ENCODE results near the gene ZNF473. TPM values are rescaled to one million over a fixed set of nuclear protein-coding genes. Genes with fewer than 3 reads are reported as not detected.

Gene ZNF473
- total RNA-seq, 1 experiment from 2014 or later, result 11.7 TPM

DNA sequence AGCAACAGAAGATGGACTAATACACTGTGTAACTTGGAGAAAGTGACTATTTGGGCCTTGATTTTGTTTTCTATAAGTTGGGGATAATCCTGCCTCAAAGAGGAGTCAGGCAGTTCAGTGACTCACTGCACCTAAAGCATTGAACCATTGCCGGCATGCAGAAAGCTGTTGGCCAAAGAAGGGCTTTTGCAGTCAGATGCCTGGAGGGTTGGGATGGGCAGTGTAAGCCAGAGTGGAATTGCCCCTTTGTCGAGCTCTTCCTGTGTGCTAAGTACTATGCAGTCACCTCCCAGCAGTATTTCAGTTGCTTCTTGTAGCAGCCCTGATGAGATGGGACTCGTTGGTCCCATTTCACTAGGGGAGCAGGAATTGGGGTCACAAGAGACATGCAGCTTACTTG is 11.1 kb downstream of the ZNF473 start:
- H3K9me3 ChIP-seq (ENCODE audit: control insufficient read depth, insufficient read depth, low read depth, low read length), result peaks cover 12% of the 10 kb centered on the region; the same call in 1 of the 2 replicates
- DNase-seq (ENCODE audit: low read depth, low spot score) (no peak), ATAC-seq (no peak)
- TF ChIP-seq POLR2AphosphoS5 (IDR thresholded peaks at IDR 0.05; ENCODE audit: low read depth, low read length), result no peak
- TF ChIP-seq, protein P1, sequence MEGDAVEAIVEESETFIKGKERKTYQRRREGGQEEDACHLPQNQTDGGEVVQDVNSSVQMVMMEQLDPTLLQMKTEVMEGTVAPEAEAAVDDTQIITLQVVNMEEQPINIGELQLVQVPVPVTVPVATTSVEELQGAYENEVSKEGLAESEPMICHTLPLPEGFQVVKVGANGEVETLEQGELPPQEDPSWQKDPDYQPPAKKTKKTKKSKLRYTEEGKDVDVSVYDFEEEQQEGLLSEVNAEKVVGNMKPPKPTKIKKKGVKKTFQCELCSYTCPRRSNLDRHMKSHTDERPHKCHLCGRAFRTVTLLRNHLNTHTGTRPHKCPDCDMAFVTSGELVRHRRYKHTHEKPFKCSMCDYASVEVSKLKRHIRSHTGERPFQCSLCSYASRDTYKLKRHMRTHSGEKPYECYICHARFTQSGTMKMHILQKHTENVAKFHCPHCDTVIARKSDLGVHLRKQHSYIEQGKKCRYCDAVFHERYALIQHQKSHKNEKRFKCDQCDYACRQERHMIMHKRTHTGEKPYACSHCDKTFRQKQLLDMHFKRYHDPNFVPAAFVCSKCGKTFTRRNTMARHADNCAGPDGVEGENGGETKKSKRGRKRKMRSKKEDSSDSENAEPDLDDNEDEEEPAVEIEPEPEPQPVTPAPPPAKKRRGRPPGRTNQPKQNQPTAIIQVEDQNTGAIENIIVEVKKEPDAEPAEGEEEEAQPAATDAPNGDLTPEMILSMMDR (IDR thresholded peaks at IDR 0.05), result no peak
- TF ChIP-seq TCF7L2 (IDR thresholded peaks at IDR 0.05; ENCODE audit: low read depth, low read length), result no peak
- TF ChIP-seq SIN3A (IDR thresholded peaks at IDR 0.05; ENCODE audit: borderline replicate concordance, insufficient read depth, low read depth, low read length), result no peak
- TF ChIP-seq, protein P2, sequence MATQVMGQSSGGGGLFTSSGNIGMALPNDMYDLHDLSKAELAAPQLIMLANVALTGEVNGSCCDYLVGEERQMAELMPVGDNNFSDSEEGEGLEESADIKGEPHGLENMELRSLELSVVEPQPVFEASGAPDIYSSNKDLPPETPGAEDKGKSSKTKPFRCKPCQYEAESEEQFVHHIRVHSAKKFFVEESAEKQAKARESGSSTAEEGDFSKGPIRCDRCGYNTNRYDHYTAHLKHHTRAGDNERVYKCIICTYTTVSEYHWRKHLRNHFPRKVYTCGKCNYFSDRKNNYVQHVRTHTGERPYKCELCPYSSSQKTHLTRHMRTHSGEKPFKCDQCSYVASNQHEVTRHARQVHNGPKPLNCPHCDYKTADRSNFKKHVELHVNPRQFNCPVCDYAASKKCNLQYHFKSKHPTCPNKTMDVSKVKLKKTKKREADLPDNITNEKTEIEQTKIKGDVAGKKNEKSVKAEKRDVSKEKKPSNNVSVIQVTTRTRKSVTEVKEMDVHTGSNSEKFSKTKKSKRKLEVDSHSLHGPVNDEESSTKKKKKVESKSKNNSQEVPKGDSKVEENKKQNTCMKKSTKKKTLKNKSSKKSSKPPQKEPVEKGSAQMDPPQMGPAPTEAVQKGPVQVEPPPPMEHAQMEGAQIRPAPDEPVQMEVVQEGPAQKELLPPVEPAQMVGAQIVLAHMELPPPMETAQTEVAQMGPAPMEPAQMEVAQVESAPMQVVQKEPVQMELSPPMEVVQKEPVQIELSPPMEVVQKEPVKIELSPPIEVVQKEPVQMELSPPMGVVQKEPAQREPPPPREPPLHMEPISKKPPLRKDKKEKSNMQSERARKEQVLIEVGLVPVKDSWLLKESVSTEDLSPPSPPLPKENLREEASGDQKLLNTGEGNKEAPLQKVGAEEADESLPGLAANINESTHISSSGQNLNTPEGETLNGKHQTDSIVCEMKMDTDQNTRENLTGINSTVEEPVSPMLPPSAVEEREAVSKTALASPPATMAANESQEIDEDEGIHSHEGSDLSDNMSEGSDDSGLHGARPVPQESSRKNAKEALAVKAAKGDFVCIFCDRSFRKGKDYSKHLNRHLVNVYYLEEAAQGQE (IDR thresholded peaks at IDR 0.05; ENCODE audit: insufficient read depth in 1 of 2, low read depth in 2 of 2, low read length in 1 of 2), result no peak
- no peak overlapping the region for H3K4me3 ChIP-seq (ENCODE audit: low read depth in 2 of 2, low read length in 2 of 2)
- CTCF ChIA-PET, result no interaction called here
- H3K27ac ChIP-seq (ENCODE audit: low read length), result no peak overlapping the region
- in situ Hi-C loops (cut with HindIII; ENCODE audit: low pct_unique_long_range_greater_than_20kb, low sequenced_read_pairs) (no loop called here), intact Hi-C loops (cut with micrococcal nuclease; ENCODE audit: unreplicated experiment) (no loop called here)
- peaks cover 15% of the 10 kb centered on the region for H3K36me3 ChIP-seq (ENCODE audit: control insufficient read depth, insufficient read depth, low read length)
- no TSS peak for BruUV-seq (replicated peaks)
- POLR2A ChIA-PET, result no interaction called here
- no peaks in the 10 kb centered on the region for H3K4me1 ChIP-seq (ENCODE audit: control insufficient read depth, insufficient read depth, low read length)
- H3K27me3 ChIP-seq (ENCODE audit: control insufficient read depth, insufficient read depth, low read length), result no peaks in the 10 kb centered on the region

DNA sequence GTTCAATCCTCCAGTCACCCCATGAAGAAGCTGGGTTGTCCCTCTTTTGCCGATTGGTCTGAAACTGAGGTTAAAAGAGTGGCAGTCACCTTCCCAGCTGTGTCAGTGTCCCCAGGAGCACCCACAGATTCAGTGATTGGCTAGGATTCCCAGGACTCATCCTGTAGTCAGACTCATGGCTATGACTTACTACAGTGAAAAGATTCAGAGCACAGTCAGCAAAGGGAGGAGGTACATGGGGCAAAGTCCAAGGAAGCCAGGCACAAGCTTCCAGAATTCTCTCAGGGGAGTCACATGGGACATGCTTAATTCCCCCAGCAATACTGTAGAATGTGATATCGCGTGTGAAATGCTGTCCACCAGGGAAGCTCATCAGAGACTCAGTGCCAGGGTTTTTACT is 14.2 kb downstream of the ZNF473 start:
- no peak for ATAC-seq
- peaks cover 19% of the 10 kb centered on the region for H3K36me3 ChIP-seq (ENCODE audit: control insufficient read depth, insufficient read depth, low read length)
- CTCF ChIA-PET, result no interaction called here

More for the DNA sequence above, 14.2 kb downstream of the ZNF473 start:
- H3K27me3 ChIP-seq (ENCODE audit: control insufficient read depth, insufficient read depth, low read length), result no peaks in the 10 kb centered on the region
- no peak overlapping the region for H3K4me3 ChIP-seq (ENCODE audit: low read depth in 2 of 2, low read length in 2 of 2)
- in situ Hi-C loops (cut with HindIII; ENCODE audit: low pct_unique_long_range_greater_than_20kb, low sequenced_read_pairs), result no loop called here
- peaks cover 37% of the 10 kb centered on the region for H3K9me3 ChIP-seq (ENCODE audit: control insufficient read depth, insufficient read depth, low read depth, low read length)
- H3K4me1 ChIP-seq (ENCODE audit: control insufficient read depth, insufficient read depth, low read length), result no peaks in the 10 kb centered on the region
- intact Hi-C loops (cut with micrococcal nuclease; ENCODE audit: unreplicated experiment), result no loop called here
- DNase-seq (ENCODE audit: low read depth, low spot score), result no peak
- TF ChIP-seq, protein P1 (IDR thresholded peaks at IDR 0.05), result no peak
- TF ChIP-seq TCF7L2 (IDR thresholded peaks at IDR 0.05; ENCODE audit: low read depth, low read length), result no peak
- TF ChIP-seq, protein P2 (IDR thresholded peaks at IDR 0.05; ENCODE audit: insufficient read depth in 1 of 2, low read depth in 2 of 2, low read length in 1 of 2), result no peak
- no peak for TF ChIP-seq SIN3A (IDR thresholded peaks at IDR 0.05; ENCODE audit: borderline replicate concordance, insufficient read depth, low read depth, low read length)
- no peak for TF ChIP-seq POLR2AphosphoS5 (IDR thresholded peaks at IDR 0.05; ENCODE audit: low read depth, low read length)
- H3K27ac ChIP-seq (ENCODE audit: low read length), result no peak overlapping the region
- no TSS peak for BruUV-seq (replicated peaks)
- POLR2A ChIA-PET, result no interaction called here

Data from Panc1 (cell line).